MCF 10A (cell line): ENCODE results near the gene CKM. TPM values are rescaled to one million over a fixed set of nuclear protein-coding genes. Genes with fewer than 3 reads are reported as not detected.
"Not testable (repeated sequence)": the region's sequence is repeated elsewhere in the genome, so short reads cannot be mapped to it uniquely, and the experiment has no call there.

ENCODE experiments used
- BruUV-seq: library from RNA; stranded (reverse); fragments of 400-500 nt; replicated peaks from 2 replicates; lab custom pipeline; 2021; lab: Mats Ljungman, UMichigan
- CTCF ChIA-PET: fragments of 300-600 bp; sonication (Branson Sonifier 250); formaldehyde crosslinking; extraction: SDS; loops from one replicate; lab custom pipeline; 2021; ENCODE audit warnings: antibody characterized with exemption, inconsistent platforms; lab: Yijun Ruan, JAX
- POLR2A ChIA-PET: fragments of 300-600, 350-650 bp; sonication (Branson Sonifier 250); formaldehyde crosslinking; extraction: SDS; loops from one replicate; lab custom pipeline; 2020; ENCODE audit warnings: antibody characterized with exemption, inconsistent platforms; lab: Yijun Ruan, JAX
- DNase-seq: peaks from one replicate; pipeline ENCODE4 v3.0.0-alpha.2; 2018; ENCODE audit not compliant: unreplicated experiment
- H3K27ac Mint-ChIP-seq: one replicate; pipeline ENCODE4 v1.8.0; 2022; ENCODE audit warnings: mild to moderate bottlenecking, low read depth, mixed read lengths; ENCODE audit not compliant: unreplicated experiment
- H3K27me3 Mint-ChIP-seq: one replicate; pipeline ENCODE4 v1.8.0; 2022; ENCODE audit warnings: mixed read lengths; ENCODE audit not compliant: insufficient read depth, unreplicated experiment
- H3K36me3 Mint-ChIP-seq: one replicate; pipeline ENCODE4 v1.8.0; 2022; ENCODE audit warnings: mild to moderate bottlenecking, moderate library complexity, mixed read lengths; ENCODE audit not compliant: insufficient read depth, unreplicated experiment
- H3K4me1 Mint-ChIP-seq: one replicate; pipeline ENCODE4 v1.8.0; 2022; ENCODE audit warnings: mixed read lengths; ENCODE audit not compliant: insufficient read depth, unreplicated experiment
- H3K4me3 Mint-ChIP-seq: one replicate; pipeline ENCODE4 v1.8.0; 2022; ENCODE audit warnings: mild to moderate bottlenecking, moderate library complexity, mixed read lengths; ENCODE audit not compliant: unreplicated experiment
- H3K9me3 Mint-ChIP-seq: one replicate; pipeline ENCODE4 v1.8.0; 2022; ENCODE audit warnings: mixed read lengths; ENCODE audit not compliant: unreplicated experiment
- CTCF ChIP-seq: fragments of 200-600 bp; IDR thresholded peaks from one replicate; pipeline ENCODE4 v1.8.0; 2022; ENCODE audit warnings: antibody characterized with exemption, mild to moderate bottlenecking; ENCODE audit not compliant: unreplicated experiment
- intact Hi-C: fragments of 100-400 bp; cut with micrococcal nuclease; formaldehyde crosslinking; loops from 2 replicates; pipeline ENCODE4 v1.14.1; 2022
- total RNA-seq: library from RNA; stranded (reverse); gene quantifications from 2 replicates; pipeline ENCODE4 v1.2.3, GENCODE V29; 2022

Gene CKM
- total RNA-seq, 1 experiment from 2014 or later = not detected

GRCh38 chr19:45315304-45315703 lies 7.4 kb downstream of the CKM start:
- BruUV-seq = no TSS peak
- no peaks in the 10 kb centered on the region for H3K4me1 Mint-ChIP-seq
- peaks cover 45% of the 10 kb centered on the region for H3K27me3 Mint-ChIP-seq
- no peak overlapping the region for H3K4me3 Mint-ChIP-seq
- H3K36me3 Mint-ChIP-seq = no peaks in the 10 kb centered on the region
- H3K27ac Mint-ChIP-seq = no peak overlapping the region
- no peak for TF ChIP-seq CTCF
- H3K9me3 Mint-ChIP-seq = no peaks in the 10 kb centered on the region
- intact Hi-C loops = no loop called here
- POLR2A ChIA-PET = no interaction called here
- no peak for DNase-seq
- CTCF ChIA-PET = interaction anchor here (0.7 kb wide), 1 partner anchor 286 kb away, joined by 3 read pairs; no protein-coding TSS in a partner anchor

- BruUV-seq = no TSS peak
- H3K9me3 Mint-ChIP-seq = no peaks in the 10 kb centered on the region
- H3K4me3 Mint-ChIP-seq = no peak overlapping the region
- no peak for TF ChIP-seq CTCF
- DNase-seq = no peak
- H3K36me3 Mint-ChIP-seq = no peaks in the 10 kb centered on the region
- POLR2A ChIA-PET = no interaction called here
- intact Hi-C loops = no loop called here
- no peak overlapping the region for H3K27ac Mint-ChIP-seq
- peaks cover 45% of the 10 kb centered on the region for H3K27me3 Mint-ChIP-seq
- CTCF ChIA-PET = interaction anchor here (0.7 kb wide), 1 partner anchor 285 kb away, joined by 3 read pairs; no protein-coding TSS in a partner anchor
- H3K4me1 Mint-ChIP-seq = no peaks in the 10 kb centered on the region
These were observed 7.9 kb downstream of the CKM start for GRCh38 chr19:45314708-45315245.

DNA sequence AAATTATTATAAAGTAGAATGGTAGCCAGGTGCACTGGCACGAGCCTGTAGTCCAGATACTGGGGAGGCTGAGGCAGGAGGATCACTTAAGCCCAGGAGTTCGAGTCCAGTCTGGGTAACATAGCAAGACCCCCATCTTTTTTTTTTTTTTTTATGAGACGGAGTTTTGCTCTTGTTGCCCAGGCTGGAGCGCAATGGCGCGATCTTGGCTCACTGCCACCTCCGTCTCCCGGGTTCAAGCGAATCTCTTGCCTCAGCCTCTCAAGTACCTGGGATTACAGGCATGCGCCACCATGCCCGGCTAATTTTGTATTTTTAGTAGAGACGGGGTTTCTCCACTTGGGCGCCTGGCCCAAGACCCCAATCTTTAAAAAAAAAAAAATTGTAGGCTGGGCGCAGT lies 10.4 kb downstream of the CKM start:
- CTCF ChIA-PET, POLR2A ChIA-PET: not testable (repeated sequence)
- peaks cover 32% of the 10 kb centered on the region for H3K27me3 Mint-ChIP-seq

GRCh38 chr19:45311621-45312020 lies 11.1 kb downstream of the CKM start:
- peaks cover 26% of the 10 kb centered on the region for H3K27me3 Mint-ChIP-seq
- H3K27ac Mint-ChIP-seq = no peak overlapping the region
- no peak for TF ChIP-seq CTCF
- H3K36me3 Mint-ChIP-seq = no peaks in the 10 kb centered on the region
- H3K9me3 Mint-ChIP-seq = no peaks in the 10 kb centered on the region
- intact Hi-C loops = no loop called here
- POLR2A ChIA-PET = no interaction called here
- H3K4me3 Mint-ChIP-seq = no peak overlapping the region
- H3K4me1 Mint-ChIP-seq = no peaks in the 10 kb centered on the region
- no TSS peak for BruUV-seq
- no peak for DNase-seq
- CTCF ChIA-PET = interaction anchor here (0.6 kb wide), 1 partner anchor 231 kb away, joined by 3 read pairs; no protein-coding TSS in a partner anchor

More for the DNA sequence above, 10.4 kb downstream of the CKM start:
- H3K4me3 Mint-ChIP-seq, H3K27ac Mint-ChIP-seq, BruUV-seq, DNase-seq, H3K4me1 Mint-ChIP-seq, H3K36me3 Mint-ChIP-seq, H3K9me3 Mint-ChIP-seq, intact Hi-C loops: not testable (repeated sequence)

- ChIA-PET POLR2A (interaction anchor here (1.2 kb wide), 1 partner anchor 18 kb away, joined by 5 read pairs; no protein-coding TSS in a partner anchor), CTCF (interaction anchor here (0.6 kb wide), 1 partner anchor 49 kb away, joined by 3 read pairs; no protein-coding TSS in a partner anchor)
- H3K27ac Mint-ChIP-seq, intact Hi-C loops, H3K9me3 Mint-ChIP-seq, BruUV-seq, H3K36me3 Mint-ChIP-seq, DNase-seq, H3K4me3 Mint-ChIP-seq, H3K27me3 Mint-ChIP-seq: not testable (repeated sequence)
- peaks cover 12% of the 10 kb centered on the region for H3K4me1 Mint-ChIP-seq
These were observed 13.4 kb downstream of the CKM start for GRCh38 chr19:45309322-45309721.
